Neuronal stem cell (in vitro differentiated cells): ENCODE measurements around the gene ACMSD.

Source experiments
- DNase-seq: peaks from one replicate; pipeline ENCODE4 v3.0.0-alpha.2; 2013; ENCODE audit warnings: low spot score
- H2AFZ ChIP-seq: one replicate; pipeline ENCODE4 v1.6.1; 2013; ENCODE audit warnings: mild to moderate bottlenecking, low read length, inconsistent platforms
- H2AK5ac ChIP-seq: 2 replicates; pipeline ENCODE4 v1.6.1; 2013; ENCODE audit warnings: low read depth, mild to moderate bottlenecking, inconsistent platforms, low read length, moderate library complexity, mixed read lengths
- H2BK120ac ChIP-seq: 2 replicates; pipeline ENCODE4 v1.6.1; 2013; ENCODE audit warnings: low read depth, mild to moderate bottlenecking, inconsistent platforms, low read length, moderate library complexity, mixed read lengths
- H2BK12ac ChIP-seq: one replicate; pipeline ENCODE4 v1.6.1; 2013; ENCODE audit warnings: low read length, inconsistent platforms
- H2BK15ac ChIP-seq: 2 replicates; pipeline ENCODE4 v1.6.1; 2013; ENCODE audit warnings: mild to moderate bottlenecking, low read length, inconsistent platforms, mixed read lengths
- H2BK5ac ChIP-seq: one replicate; pipeline ENCODE4 v1.6.1; 2013; ENCODE audit warnings: inconsistent platforms, mild to moderate bottlenecking, low read length, moderate library complexity
- H3K14ac ChIP-seq: one replicate; pipeline ENCODE4 v1.6.1; 2013; ENCODE audit warnings: low read length, inconsistent platforms
- H3K18ac ChIP-seq: 2 replicates; pipeline ENCODE4 v1.6.1; 2013; ENCODE audit warnings: low read length, inconsistent platforms
- H3K23ac ChIP-seq: 2 replicates; pipeline ENCODE4 v1.6.1; 2013; ENCODE audit warnings: low read depth, mild to moderate bottlenecking, mixed read lengths, low read length, inconsistent platforms; ENCODE audit not compliant: poor library complexity
- H3K27ac ChIP-seq: replicated peaks from 3 replicates; pipeline ENCODE4 v1.5.1; 2013; ENCODE audit warnings: low read length, inconsistent platforms
- H3K27me3 ChIP-seq, 3 experiments: 2 replicates each; pipeline ENCODE4 v1.6.1; 2013; ENCODE audit warnings: low read length in 3 of 3, mild to moderate bottlenecking in 2 of 3, inconsistent platforms in 1 of 3, low read depth in 1 of 3, mixed read lengths in 1 of 3, moderate library complexity in 1 of 3; ENCODE audit not compliant: control insufficient read depth in 3 of 3, insufficient read depth in 3 of 3
- H3K36me3 ChIP-seq, 2 donors: replicated peaks in 1 of 2; 2 replicates each; pipeline ENCODE4 v1.6.1; 2013; ENCODE audit warnings: low read length in 2 of 2; ENCODE audit not compliant: control insufficient read depth in 2 of 2, insufficient read depth in 2 of 2
- H3K4ac ChIP-seq: 2 replicates; pipeline ENCODE4 v1.6.1; 2013; ENCODE audit warnings: inconsistent platforms, mild to moderate bottlenecking, low read length, moderate library complexity
- H3K4me1 ChIP-seq, 2 donors: 1 replicate in 1 of 2; 2 replicates in 1 of 2; pipeline ENCODE4 v1.6.1; 2013; ENCODE audit warnings: low read length in 2 of 2, low read depth in 1 of 2; ENCODE audit not compliant: control insufficient read depth in 2 of 2, insufficient read depth in 1 of 2
- H3K4me2 ChIP-seq: one replicate; pipeline ENCODE4 v1.6.1; 2013; ENCODE audit warnings: mild to moderate bottlenecking, low read length, inconsistent platforms; ENCODE audit not compliant: insufficient read depth, poor library complexity, severe bottlenecking
- H3K4me3 ChIP-seq, 2 donors: 2 replicates each; pipeline ENCODE4 v1.5.1; 2013; ENCODE audit warnings: low read length in 2 of 2, mild to moderate bottlenecking in 2 of 2, inconsistent platforms in 1 of 2, moderate library complexity in 1 of 2
- H3K79me1 ChIP-seq: one replicate; pipeline ENCODE4 v1.6.1; 2013; ENCODE audit warnings: low read depth, mild to moderate bottlenecking, inconsistent platforms, low read length, moderate library complexity
- H3K9ac ChIP-seq: one replicate; pipeline ENCODE4 v1.6.1; 2013; ENCODE audit warnings: mild to moderate bottlenecking, low read depth, low read length, inconsistent platforms; ENCODE audit not compliant: poor library complexity
- H3K9me3 ChIP-seq, 2 donors: replicated peaks in 1 of 2; 2 replicates each; pipeline versions ENCODE3 to v1.6.1; 2013; ENCODE audit warnings: low read length in 2 of 2, mild to moderate bottlenecking in 2 of 2, inconsistent platforms in 1 of 2, low read depth in 1 of 2, mixed read lengths in 1 of 2, moderate library complexity in 1 of 2; ENCODE audit not compliant: control insufficient read depth in 2 of 2, insufficient read depth in 1 of 2
- H4K8ac ChIP-seq: one replicate; pipeline ENCODE4 v1.6.1; 2013; ENCODE audit warnings: low read depth, mild to moderate bottlenecking, inconsistent platforms, low read length, moderate library complexity
- H4K91ac ChIP-seq: one replicate; pipeline ENCODE4 v1.6.1; 2013; ENCODE audit warnings: low read length, low read depth, mild to moderate bottlenecking, inconsistent platforms; ENCODE audit not compliant: poor library complexity
- WGBS, 2 donors: extraction: QIAGEN DNeasy Blood & Tissue Kit; methylation state at CpG; one replicate each; pipeline ENCODE4 v1.1.7; 2013; ENCODE audit warnings: missing lambda C conversion rate in 2 of 2, mixed read lengths in 1 of 2; ENCODE audit not compliant: insufficient read length in 2 of 2, insufficient replicate concordance in 1 of 2; ENCODE audit errors: extremely low coverage in 2 of 2; 5-methylcytosine and 5-hydroxymethylcytosine counted together

The ACMSD gene

DNA sequence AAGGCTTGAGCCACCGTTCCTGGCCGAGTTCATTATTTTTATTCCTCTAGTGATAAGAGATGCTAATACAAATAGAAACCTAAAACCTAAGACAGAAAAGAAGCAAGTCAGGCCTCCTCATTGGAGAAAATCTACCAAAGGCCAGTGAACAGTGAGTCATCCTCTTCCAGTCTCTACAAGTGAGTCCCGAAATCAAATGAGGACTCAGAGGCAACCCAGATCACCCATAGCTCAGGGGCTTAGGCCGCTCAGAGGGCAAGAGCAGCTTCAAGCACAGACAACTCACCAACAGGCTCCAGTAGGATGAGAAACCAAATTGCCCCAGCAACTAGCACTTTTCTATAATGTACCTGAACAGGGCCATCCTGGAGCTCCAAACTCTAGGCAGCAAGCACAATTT, 42.7 kb upstream of the ACMSD start:
- peaks cover 0 to 3% of the 10 kb centered on the region in 2 donors for H3K9me3 ChIP-seq
- no peak overlapping the region for H2BK120ac ChIP-seq
- no peak overlapping the region for H2AFZ ChIP-seq
- H3K18ac ChIP-seq = no peak overlapping the region
- no peak overlapping the region for H3K27ac ChIP-seq
- no peak overlapping the region for H2BK15ac ChIP-seq
- no CpG with 5 or more reads among the region's 4 CpGs for WGBS, 2 donors
- H4K91ac ChIP-seq = no peak overlapping the region
- no peak for DNase-seq
- H3K4ac ChIP-seq = no peak overlapping the region
- no peak overlapping the region for H2AK5ac ChIP-seq
- no peaks in the 10 kb centered on the region for H3K36me3 ChIP-seq
- H3K4me3 ChIP-seq = no peak overlapping the region
- no peak overlapping the region for H3K23ac ChIP-seq
- H3K27me3 ChIP-seq = no peaks in the 10 kb centered on the region
- H3K4me1 ChIP-seq = no peaks in the 10 kb centered on the region
- no peak overlapping the region for H3K9ac ChIP-seq
- no peaks in the 10 kb centered on the region for H3K79me1 ChIP-seq
- H3K4me2 ChIP-seq = no peak overlapping the region
- H2BK5ac ChIP-seq = no peak overlapping the region
- H2BK12ac ChIP-seq = no peak overlapping the region
- H3K14ac ChIP-seq = no peak overlapping the region
- H4K8ac ChIP-seq = no peak overlapping the region

- WGBS, 2 donors = no CpG with 5 or more reads among the region's 2 CpGs
- Histone ChIP-seq H4K8ac (no peak overlapping the region), H2AFZ (no peak overlapping the region), H2BK12ac (no peak overlapping the region), H3K36me3 (no peaks in the 10 kb centered on the region), H3K14ac (no peak overlapping the region), H3K18ac (no peak overlapping the region), H3K9ac (no peak overlapping the region), H2AK5ac (no peak overlapping the region), H3K4ac (no peak overlapping the region), H3K27ac (no peak overlapping the region), H4K91ac (no peak overlapping the region), H2BK120ac (no peak overlapping the region), H3K23ac (no peak overlapping the region), H3K79me1 (no peaks in the 10 kb centered on the region), H2BK15ac (no peak overlapping the region), H2BK5ac (no peak overlapping the region), H3K27me3 (no peaks in the 10 kb centered on the region), H3K4me3 (peak overlapping the region in 1 of 2 donors; percentile 36), H3K9me3 (peaks cover 0 to 3% of the 10 kb centered on the region in 2 donors), H3K4me2 (no peak overlapping the region), H3K4me1 (no peaks in the 10 kb centered on the region)
- DNase-seq = no peak
These were observed 42.0 kb upstream of the ACMSD start for GRCh38 chr2:134796373-134796772.

GRCh38 chr2:134799936-134800335, 38.5 kb upstream of the ACMSD start:
- Histone ChIP-seq H2BK15ac (no peak overlapping the region), H3K4me2 (no peak overlapping the region), H3K4me3 (no peak overlapping the region), H3K23ac (no peak overlapping the region), H3K4me1 (no peaks in the 10 kb centered on the region), H2BK12ac (no peak overlapping the region), H2BK5ac (no peak overlapping the region), H3K9me3 (peaks cover 0 to 3% of the 10 kb centered on the region in 2 donors), H2AFZ (no peak overlapping the region), H3K79me1 (no peaks in the 10 kb centered on the region), H2AK5ac (no peak overlapping the region), H3K9ac (no peak overlapping the region), H4K91ac (no peak overlapping the region), H3K27me3 (no peaks in the 10 kb centered on the region), H3K4ac (no peak overlapping the region), H3K36me3 (no peaks in the 10 kb centered on the region), H4K8ac (no peak overlapping the region), H3K18ac (no peak overlapping the region), H3K27ac (no peak overlapping the region), H3K14ac (no peak overlapping the region), H2BK120ac (no peak overlapping the region)
- DNase-seq = no peak
- WGBS, 2 donors = no CpG with 5 or more reads among the region's 3 CpGs

DNA sequence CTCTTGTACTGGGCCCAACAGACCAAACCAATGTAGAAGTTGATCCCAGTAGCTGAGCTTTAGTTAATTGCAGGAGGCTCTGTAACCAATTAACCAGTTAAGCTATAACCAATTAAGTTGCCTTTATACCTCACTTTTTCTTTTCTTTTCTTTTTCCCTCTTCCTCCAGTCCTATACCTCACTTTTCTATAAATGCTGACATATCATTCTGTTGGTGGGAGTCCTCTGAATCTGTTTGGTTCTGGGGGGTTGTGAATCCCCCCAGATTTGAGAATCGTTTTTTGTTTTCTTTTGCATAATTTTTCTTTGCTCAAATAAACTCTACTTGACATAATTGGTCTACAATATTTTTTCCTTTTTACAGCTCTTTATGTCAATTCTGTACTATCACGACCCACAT, 38.1 kb upstream of the ACMSD start:
- Histone ChIP-seq H3K27ac (no peak overlapping the region), H2BK12ac (no peak overlapping the region), H3K36me3 (no peaks in the 10 kb centered on the region), H2BK5ac (no peak overlapping the region), H3K4me3 (no peak overlapping the region), H4K8ac (no peak overlapping the region), H3K79me1 (no peaks in the 10 kb centered on the region), H2AK5ac (no peak overlapping the region), H4K91ac (no peak overlapping the region), H3K4me1 (no peaks in the 10 kb centered on the region), H3K27me3 (no peaks in the 10 kb centered on the region), H3K9me3 (peaks cover 0 to 3% of the 10 kb centered on the region in 2 donors), H3K23ac (no peak overlapping the region), H2AFZ (no peak overlapping the region), H2BK15ac (no peak overlapping the region), H3K9ac (no peak overlapping the region), H3K18ac (no peak overlapping the region), H3K4me2 (no peak overlapping the region), H3K4ac (no peak overlapping the region), H2BK120ac (no peak overlapping the region), H3K14ac (no peak overlapping the region)
- WGBS, 2 donors = no CpG with 5 or more reads among the region's 2 CpGs
- no peak for DNase-seq
